K562 (cell line): ENCODE data around the gene USP49. TPM values are rescaled to one million over a fixed set of nuclear protein-coding genes. Genes with fewer than 3 reads are reported as not detected.

Experiments used
- DMBX1 ChIP-seq: fragments of 250-450 bp; sonication (Bioruptor Pico); IDR thresholded peaks from 2 replicates; pipeline ENCODE4 v1.8.0; 2022; ENCODE audit warnings: inconsistent platforms, mild to moderate bottlenecking, moderate library complexity, borderline replicate concordance
- E4F1 ChIP-seq: fragments of 250-450 bp; sonication (Bioruptor Pico); IDR thresholded peaks from 2 replicates; pipeline ENCODE4 v1.5.0; 2021; ENCODE audit warnings: mild to moderate bottlenecking, borderline replicate concordance
- HES1 ChIP-seq: fragments of 450-650 bp; IDR thresholded peaks from 2 replicates; pipeline ENCODE4 v1.6.1; 2016; ENCODE audit warnings: low read depth, mild to moderate bottlenecking, moderate library complexity
- L3MBTL2 ChIP-seq: fragments of 450-650 bp; IDR thresholded peaks from 2 replicates; pipeline ENCODE4 v1.6.1; 2016; ENCODE audit warnings: mild to moderate bottlenecking, moderate library complexity
- MBD1 ChIP-seq: fragments of 250-450 bp; sonication (Bioruptor Pico); IDR thresholded peaks from 2 replicates; pipeline ENCODE4 v1.8.0; 2022; ENCODE audit warnings: inconsistent platforms
- PTBP1 ChIP-seq: fragments of 200-400 bp; formaldehyde crosslinking; IDR thresholded peaks from 2 replicates; pipeline ENCODE4 v1.6.1; 2017; ENCODE audit warnings: low read depth, low read length
- SMAD2 ChIP-seq: fragments of 150-350 bp; IDR thresholded peaks from 2 replicates; pipeline ENCODE4 v1.6.1; 2014; ENCODE audit warnings: low read depth, mild to moderate bottlenecking, low read length
- SRSF7 ChIP-seq: fragments of 200-400 bp; formaldehyde crosslinking; optimal IDR thresholded peaks from 2 replicates; pipeline ENCODE3; 2017; ENCODE audit warnings: mild to moderate bottlenecking, low read depth, low read length
- THRA ChIP-seq: fragments of 450-650 bp; IDR thresholded peaks from 2 replicates; pipeline ENCODE4 v1.6.1; 2017; ENCODE audit warnings: mild to moderate bottlenecking, moderate library complexity
- ZBTB8A ChIP-seq: fragments of 450-650 bp; IDR thresholded peaks from 2 replicates; pipeline ENCODE4 v1.6.1; 2018; ENCODE audit warnings: mild to moderate bottlenecking, moderate library complexity; ENCODE audit not compliant: partially characterized antibody
- ZFP30 ChIP-seq: fragments of 250-450 bp; sonication (Bioruptor Pico); IDR thresholded peaks from 2 replicates; pipeline ENCODE4 v1.8.0; 2022; ENCODE audit warnings: moderate library complexity, mild to moderate bottlenecking, inconsistent platforms, borderline replicate concordance
- ZNF239 ChIP-seq: fragments of 250-450 bp; sonication (Bioruptor Pico); IDR thresholded peaks from 2 replicates; pipeline ENCODE4 v1.4.0; 2020; ENCODE audit warnings: mild to moderate bottlenecking
- polyA plus RNA-seq, 8 experiments: library from polyadenylated mRNA; depleted of rRNA in 4 of 8; stranded (reverse) in 5 of 8; unstranded in 3 of 8; fragments of >200 nt; fragmentation: Nextera tagmentation in 2 of 8; fragmentation: Illumina TruSeq in 1 of 8; extraction: Ambion mirVana in 2 of 8; extraction: Trizol in 1 of 8; gene quantifications; 2 replicates each; pipeline versions ENCODE4 v1.2.1 to v1.2.3, GENCODE V29; 2011 to 2014; ENCODE audit warnings: inconsistent platforms in 1 of 8, missing spikeins in 1 of 8
- total RNA-seq, 7 experiments: library from RNA; depleted of rRNA in 6 of 7; stranded (reverse); fragments of >200 nt in 6 of 7; fragmentation: Illumina TruSeq in 2 of 7; extraction: Trizol in 2 of 7; gene quantifications; 2 replicates each; pipeline versions ENCODE4 v1.2.1 to v1.2.3, GENCODE V29; 2011 to 2021; ENCODE audit warnings: low replicate concordance in 1 of 7
- TF ChIP-seq, protein P1 (sequence below), 2 experiments: IDR thresholded peaks in 1 of 2; conservative IDR thresholded peaks in 1 of 2; 2 replicates each; pipeline ENCODE4 v1.6.1; 2016; ENCODE audit warnings: low read depth in 2 of 2, mild to moderate bottlenecking in 1 of 2, missing compliant biosample characterization in 1 of 2, missing genetic modification characterization in 1 of 2, moderate library complexity in 1 of 2
- TF ChIP-seq, protein P2 (sequence below): fragments of 450-650 bp; IDR thresholded peaks from 2 replicates; pipeline ENCODE4 v1.6.1; 2016; ENCODE audit warnings: antibody characterized with exemption

USP49 gene
- total and polyA plus RNA-seq, 9 of the 15 experiments (the other 6 are each of a cell fraction or from before 2014, with no cell fraction given), result 1.0 to 9.9 (median 6.5) TPM

GRCh38 chr6:41747256-41748101 lies 147.7 kb downstream of the USP49 start, which contains the start of gene PGC (continued):
- TF ChIP-seq, protein P1, sequence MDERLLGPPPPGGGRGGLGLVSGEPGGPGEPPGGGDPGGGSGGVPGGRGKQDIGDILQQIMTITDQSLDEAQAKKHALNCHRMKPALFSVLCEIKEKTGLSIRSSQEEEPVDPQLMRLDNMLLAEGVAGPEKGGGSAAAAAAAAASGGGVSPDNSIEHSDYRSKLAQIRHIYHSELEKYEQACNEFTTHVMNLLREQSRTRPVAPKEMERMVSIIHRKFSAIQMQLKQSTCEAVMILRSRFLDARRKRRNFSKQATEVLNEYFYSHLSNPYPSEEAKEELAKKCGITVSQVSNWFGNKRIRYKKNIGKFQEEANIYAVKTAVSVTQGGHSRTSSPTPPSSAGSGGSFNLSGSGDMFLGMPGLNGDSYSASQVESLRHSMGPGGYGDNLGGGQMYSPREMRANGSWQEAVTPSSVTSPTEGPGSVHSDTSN (CRISPR knock-in tag; IDR thresholded peaks at IDR 0.05; ENCODE audit: low read depth), result no peak
- TF ChIP-seq, protein P1 (tag; conservative IDR thresholded peaks at IDR 0.05; ENCODE audit: low read depth), result no peak
- TF ChIP-seq L3MBTL2 (peak; percentile 59), ZNF239 (CRISPR knock-in tag) (no peak), HES1 (peak; percentile 72; the same call in 1 of the 2 replicates), SMAD2 (no peak), PTBP1 (no peak), MBD1 (CRISPR knock-in tag) (no peak), ZFP30 (CRISPR knock-in tag) (no peak), THRA (no peak), SRSF7 (no peak), ZBTB8A (no peak), DMBX1 (CRISPR knock-in tag) (no peak), E4F1 (CRISPR knock-in tag) (no peak)
- TF ChIP-seq, protein P2, sequence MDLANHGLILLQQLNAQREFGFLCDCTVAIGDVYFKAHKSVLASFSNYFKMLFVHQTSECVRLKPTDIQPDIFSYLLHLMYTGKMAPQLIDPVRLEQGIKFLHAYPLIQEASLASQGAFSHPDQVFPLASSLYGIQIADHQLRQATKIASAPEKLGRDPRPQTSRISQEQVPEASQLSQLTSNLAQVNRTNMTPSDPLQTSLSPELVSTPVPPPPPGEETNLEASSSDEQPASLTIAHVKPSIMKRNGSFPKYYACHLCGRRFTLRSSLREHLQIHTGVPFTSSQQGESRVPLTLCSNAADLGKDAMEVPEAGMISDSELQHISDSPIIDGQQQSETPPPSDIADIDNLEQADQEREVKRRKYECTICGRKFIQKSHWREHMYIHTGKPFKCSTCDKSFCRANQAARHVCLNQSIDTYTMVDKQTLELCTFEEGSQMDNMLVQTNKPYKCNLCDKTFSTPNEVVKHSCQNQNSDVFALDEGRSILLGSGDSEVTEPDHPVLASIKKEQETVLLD, result no peak
